WTC11 (cell line): ENCODE results near the gene APLN. TPM values are rescaled to one million over a fixed set of nuclear protein-coding genes. Genes with fewer than 3 reads are reported as not detected.

Experiments used
- ATAC-seq: fragments of 200-7000 bp; cut with Tn5 transposase; 2 replicates; pipeline ENCODE4 v1.10.0; 2021; ENCODE audit warnings: mild to moderate bottlenecking, moderate library complexity
- CTCF ChIA-PET: fragments of 300-600 bp; sonication (Branson Sonifier 250); formaldehyde crosslinking; loops from one replicate; lab custom pipeline; 2021; ENCODE audit warnings: antibody characterized with exemption; lab: Charles Lee
- POLR2A ChIA-PET: fragments of 350-600 bp; sonication (Branson Sonifier 250); formaldehyde crosslinking; loops from one replicate; lab custom pipeline; 2021; ENCODE audit warnings: antibody characterized with exemption; lab: Charles Lee
- DNase-seq: peaks from one replicate; pipeline ENCODE4 v3.0.0; 2021; ENCODE audit warnings: low spot score
- H3K27ac Mint-ChIP-seq: 2 replicates; pipeline ENCODE4 v1.8.0; 2021; ENCODE audit warnings: mixed read lengths
- H3K27me3 Mint-ChIP-seq: 2 replicates; pipeline ENCODE4 v1.8.0; 2021; ENCODE audit warnings: low read depth, mild to moderate bottlenecking, moderate library complexity, mixed read lengths
- H3K36me3 Mint-ChIP-seq: 2 replicates; pipeline ENCODE4 v1.8.0; 2021; ENCODE audit warnings: mixed read lengths
- H3K4me1 Mint-ChIP-seq: 2 replicates; pipeline ENCODE4 v1.8.0; 2022; ENCODE audit warnings: mixed read lengths
- H3K4me3 Mint-ChIP-seq: 2 replicates; pipeline ENCODE4 v1.8.0; 2021; ENCODE audit warnings: mild to moderate bottlenecking, moderate library complexity, mixed read lengths
- H3K9me3 Mint-ChIP-seq: 2 replicates; pipeline ENCODE4 v1.8.0; 2021; ENCODE audit warnings: mixed read lengths
- ATF1 ChIP-seq: sonication (generic); formaldehyde crosslinking; IDR thresholded peaks from 2 replicates; pipeline ENCODE4 v1.8.1; 2023; ENCODE audit warnings: mild to moderate bottlenecking, moderate library complexity, missing genetic modification reagents
- ATF6 ChIP-seq: sonication (generic); formaldehyde crosslinking; IDR thresholded peaks from 2 replicates; pipeline ENCODE4 v1.8.1; 2023; ENCODE audit warnings: mild to moderate bottlenecking, missing genetic modification reagents
- CREM ChIP-seq: sonication (generic); formaldehyde crosslinking; IDR thresholded peaks from 2 replicates; pipeline ENCODE4 v1.8.1; 2022; ENCODE audit warnings: mild to moderate bottlenecking, missing genetic modification reagents, moderate library complexity
- FOXP4 ChIP-seq: sonication (generic); formaldehyde crosslinking; IDR thresholded peaks from 2 replicates; pipeline ENCODE4 v1.8.0; 2022; ENCODE audit warnings: mild to moderate bottlenecking, missing genetic modification reagents
- GABPB1 ChIP-seq: sonication (generic); formaldehyde crosslinking; IDR thresholded peaks from 2 replicates; pipeline ENCODE4 v1.8.1; 2023; ENCODE audit warnings: mild to moderate bottlenecking, missing genetic modification reagents
- GTF2I ChIP-seq: fragments of 250-450 bp; sonication (Bioruptor Pico); conservative IDR thresholded peaks from 2 replicates; pipeline ENCODE4 v1.4.0; 2021; ENCODE audit warnings: mild to moderate bottlenecking
- HMGXB4 ChIP-seq: sonication (generic); formaldehyde crosslinking; IDR thresholded peaks from 2 replicates; pipeline ENCODE4 v1.8.1; 2023; ENCODE audit warnings: mild to moderate bottlenecking, moderate library complexity, missing genetic modification reagents
- IRF1 ChIP-seq: sonication (generic); formaldehyde crosslinking; IDR thresholded peaks from 2 replicates; pipeline ENCODE4 v1.8.0; 2023; ENCODE audit warnings: missing genetic modification reagents
- KAT7 ChIP-seq: sonication (generic); formaldehyde crosslinking; IDR thresholded peaks from 2 replicates; pipeline ENCODE4 v1.8.1; 2023; ENCODE audit warnings: missing genetic modification reagents, mild to moderate bottlenecking, borderline replicate concordance
- NFE2L1 ChIP-seq: sonication (generic); formaldehyde crosslinking; IDR thresholded peaks from 2 replicates; pipeline ENCODE4 v1.8.1; 2023; ENCODE audit warnings: missing genetic modification reagents
- RELA ChIP-seq: sonication (generic); formaldehyde crosslinking; IDR thresholded peaks from 2 replicates; pipeline ENCODE4 v1.8.1; 2022; ENCODE audit warnings: missing genetic modification reagents, mild to moderate bottlenecking, borderline replicate concordance
- TEAD4 ChIP-seq: sonication (generic); formaldehyde crosslinking; IDR thresholded peaks from 2 replicates; pipeline ENCODE4 v1.8.0; 2022; ENCODE audit warnings: mild to moderate bottlenecking, missing genetic modification reagents
- USF2 ChIP-seq: sonication (generic); formaldehyde crosslinking; IDR thresholded peaks from 2 replicates; pipeline ENCODE4 v1.8.1; 2023; ENCODE audit warnings: mild to moderate bottlenecking, missing genetic modification reagents, moderate library complexity
- ZNF121 ChIP-seq: sonication (generic); formaldehyde crosslinking; IDR thresholded peaks from 2 replicates; pipeline ENCODE4 v1.8.0; 2023; ENCODE audit warnings: missing genetic modification reagents
- ZNF263 ChIP-seq: sonication (generic); formaldehyde crosslinking; IDR thresholded peaks from 2 replicates; pipeline ENCODE4 v1.8.1; 2022; ENCODE audit warnings: low read depth, mild to moderate bottlenecking, moderate library complexity, missing genetic modification reagents
- ZNF281 ChIP-seq: sonication (generic); formaldehyde crosslinking; IDR thresholded peaks from 2 replicates; pipeline ENCODE4 v1.8.0; 2023; ENCODE audit warnings: mild to moderate bottlenecking, missing genetic modification reagents
- ZNF423 ChIP-seq: fragments of 250-450 bp; sonication (Bioruptor Pico); IDR thresholded peaks from 2 replicates; pipeline ENCODE4 v2.1.2; 2022; ENCODE audit warnings: mild to moderate bottlenecking, moderate library complexity
- ZNF512 ChIP-seq: sonication (generic); formaldehyde crosslinking; IDR thresholded peaks from 2 replicates; pipeline ENCODE4 v1.8.1; 2022; ENCODE audit warnings: missing genetic modification reagents, borderline replicate concordance
- ZSCAN18 ChIP-seq: fragments of 250-450 bp; sonication (Bioruptor Pico); IDR thresholded peaks from 2 replicates; pipeline ENCODE4 v2.1.2; 2022; ENCODE audit warnings: mild to moderate bottlenecking, moderate library complexity
- total RNA-seq: library from RNA; stranded (reverse); gene quantifications from 3 replicates; pipeline ENCODE4 v1.2.3, GENCODE V29; 2021

The APLN gene
- total RNA-seq, 1 experiment from 2014 or later: 4.2 TPM

GRCh38 chrX:129646566-129647417, 8.0 kb downstream of the APLN start:
- H3K4me1 Mint-ChIP-seq: peaks cover 7% of the 10 kb centered on the region
- no peak overlapping the region for H3K4me3 Mint-ChIP-seq
- CTCF ChIA-PET: interaction anchor here (1.1 kb wide), 1 partner anchor 31 kb away, joined by 3 read pairs; no protein-coding TSS in a partner anchor
- POLR2A ChIA-PET: no interaction called here
- peaks cover 39% of the 10 kb centered on the region for H3K27me3 Mint-ChIP-seq
- no peak overlapping the region for H3K27ac Mint-ChIP-seq
- no peaks in the 10 kb centered on the region for H3K36me3 Mint-ChIP-seq
- DNase-seq (no peak), ATAC-seq (no peak)
- H3K9me3 Mint-ChIP-seq: no peaks in the 10 kb centered on the region
- TF ChIP-seq ZNF512 (CRISPR knock-in tag) (no peak), RELA (CRISPR knock-in tag) (no peak), TEAD4 (CRISPR knock-in tag) (no peak), USF2 (no peak), NFE2L1 (CRISPR knock-in tag) (no peak), KAT7 (CRISPR knock-in tag) (no peak), ZNF263 (CRISPR knock-in tag) (no peak), ATF6 (CRISPR knock-in tag) (no peak), ATF1 (CRISPR knock-in tag) (no peak), ZNF121 (CRISPR knock-in tag) (no peak), IRF1 (no peak), HMGXB4 (CRISPR knock-in tag) (no peak), FOXP4 (CRISPR knock-in tag) (no peak), ZNF423 (CRISPR knock-in tag) (no peak), CREM (CRISPR knock-in tag) (no peak), ZNF281 (CRISPR knock-in tag) (no peak), ZSCAN18 (CRISPR knock-in tag) (no peak), GABPB1 (CRISPR knock-in tag) (no peak), GTF2I (CRISPR knock-in tag) (no peak)
- TF ChIP-seq, all 79 proteins: peak for 0
